Measurements from ENCODE around the gene CLCA1. TPM values are rescaled to one million over a fixed set of nuclear protein-coding genes. Genes with fewer than 3 reads are reported as not detected.

CLCA1 gene
- total RNA-seq, 4 donors from 2014 or later = not detected

DNA sequence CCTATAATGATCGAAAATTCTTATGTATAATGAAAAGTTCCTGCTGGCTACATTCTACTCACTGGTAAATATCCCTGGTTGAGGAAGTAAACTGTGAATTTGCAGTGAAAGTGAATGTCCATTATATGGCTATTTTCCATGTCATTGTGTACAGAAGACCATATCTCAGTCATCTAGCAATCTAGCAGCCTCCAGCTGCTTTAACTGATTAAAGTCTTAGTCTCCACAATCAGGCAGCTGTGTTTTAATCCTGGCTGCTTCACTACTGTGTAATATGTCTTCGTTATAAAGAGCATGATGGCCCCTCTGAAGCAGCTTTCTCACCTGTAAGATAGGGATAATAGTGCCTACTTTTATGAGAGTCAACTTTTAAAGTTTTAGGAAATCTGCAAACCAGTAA lies 33.4 kb upstream of the CLCA1 start:
- H3K4me1 ChIP-seq = peaks cover 0 to 13% (median 4%) of the 10 kb centered on the region in 3 donors
- intact Hi-C loops (cut with DNase I) = no loop called here
- H3K27ac ChIP-seq = no peak overlapping the region
- no peaks in the 10 kb centered on the region for H3K9me3 ChIP-seq
- WGBS, 2 donors = 39 to 60% methylated on average over 2 of the region's 2 CpGs
- DNase-seq = no peak
- H3K27me3 ChIP-seq = no peaks in the 10 kb centered on the region
- peaks cover 0 to 80% (median 4%) of the 10 kb centered on the region in 3 donors for H3K36me3 ChIP-seq
- no peak overlapping the region for H3K4me3 ChIP-seq
- TF ChIP-seq, protein P1, sequence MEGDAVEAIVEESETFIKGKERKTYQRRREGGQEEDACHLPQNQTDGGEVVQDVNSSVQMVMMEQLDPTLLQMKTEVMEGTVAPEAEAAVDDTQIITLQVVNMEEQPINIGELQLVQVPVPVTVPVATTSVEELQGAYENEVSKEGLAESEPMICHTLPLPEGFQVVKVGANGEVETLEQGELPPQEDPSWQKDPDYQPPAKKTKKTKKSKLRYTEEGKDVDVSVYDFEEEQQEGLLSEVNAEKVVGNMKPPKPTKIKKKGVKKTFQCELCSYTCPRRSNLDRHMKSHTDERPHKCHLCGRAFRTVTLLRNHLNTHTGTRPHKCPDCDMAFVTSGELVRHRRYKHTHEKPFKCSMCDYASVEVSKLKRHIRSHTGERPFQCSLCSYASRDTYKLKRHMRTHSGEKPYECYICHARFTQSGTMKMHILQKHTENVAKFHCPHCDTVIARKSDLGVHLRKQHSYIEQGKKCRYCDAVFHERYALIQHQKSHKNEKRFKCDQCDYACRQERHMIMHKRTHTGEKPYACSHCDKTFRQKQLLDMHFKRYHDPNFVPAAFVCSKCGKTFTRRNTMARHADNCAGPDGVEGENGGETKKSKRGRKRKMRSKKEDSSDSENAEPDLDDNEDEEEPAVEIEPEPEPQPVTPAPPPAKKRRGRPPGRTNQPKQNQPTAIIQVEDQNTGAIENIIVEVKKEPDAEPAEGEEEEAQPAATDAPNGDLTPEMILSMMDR (IDR thresholded peaks at IDR 0.05) = no peak
- TF ChIP-seq POLR2A (IDR thresholded peaks at IDR 0.05) = no peak

DNA sequence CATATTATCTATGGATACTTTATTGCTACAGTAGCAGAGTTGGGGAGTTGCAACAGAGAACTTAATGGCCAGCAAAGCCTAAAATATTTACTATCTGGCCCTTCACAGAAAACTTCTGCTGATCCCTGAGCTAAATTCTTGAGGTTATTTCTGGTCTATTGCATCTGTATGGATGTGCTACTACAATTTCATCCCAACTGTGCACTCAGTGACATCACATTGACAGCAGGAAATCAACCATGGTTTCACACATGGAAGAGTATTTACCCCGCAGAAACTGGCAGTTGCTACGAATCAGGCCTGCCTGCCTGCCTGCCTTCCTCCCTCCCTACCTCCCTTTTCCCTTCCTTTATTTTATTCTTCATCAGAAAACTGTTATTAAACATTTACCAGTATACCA lies 32.7 kb upstream of the CLCA1 start:
- Histone ChIP-seq H3K27me3 (no peaks in the 10 kb centered on the region), H3K4me3 (no peak overlapping the region), H3K4me1 (peaks cover 0 to 6% (median 0%) of the 10 kb centered on the region in 3 donors), H3K36me3 (peaks cover 0 to 85% (median 4%) of the 10 kb centered on the region in 3 donors), H3K9me3 (no peaks in the 10 kb centered on the region), H3K27ac (no peak overlapping the region)
- 59 to 78% methylated on average over 2 of the region's 2 CpGs for WGBS, 2 donors
- TF ChIP-seq POLR2A (IDR thresholded peaks at IDR 0.05) = no peak
- TF ChIP-seq, protein P1 (IDR thresholded peaks at IDR 0.05) = no peak
- intact Hi-C loops (cut with DNase I) = no loop called here
- no peak for DNase-seq

DNA sequence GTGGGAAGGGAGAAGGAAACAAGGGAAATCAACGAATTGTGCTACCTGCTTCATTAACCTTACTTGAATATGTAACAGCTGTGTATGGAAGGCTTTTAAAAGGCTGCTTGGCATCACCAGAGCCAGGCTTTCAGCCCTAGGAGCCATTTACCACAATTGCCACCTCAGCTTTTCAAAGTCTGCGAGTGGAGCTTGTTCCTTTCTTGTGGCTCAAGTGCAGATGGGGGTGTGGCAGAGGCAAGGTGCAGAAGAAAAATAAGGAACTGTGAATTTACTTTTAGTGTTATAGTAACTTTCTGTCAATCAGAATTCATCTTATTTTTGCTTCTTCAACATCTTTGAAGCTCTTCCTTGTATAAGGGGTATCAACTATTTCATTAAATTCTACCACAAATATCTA lies 27.1 kb upstream of the CLCA1 start:
- peaks cover 0 to 97% (median 4%) of the 10 kb centered on the region in 3 donors for H3K36me3 ChIP-seq
- no peak for TF ChIP-seq POLR2A (IDR thresholded peaks at IDR 0.05)
- TF ChIP-seq, protein P1 (IDR thresholded peaks at IDR 0.05) = no peak
- no peaks in the 10 kb centered on the region for H3K9me3 ChIP-seq
- H3K4me3 ChIP-seq = no peak overlapping the region
- H3K27ac ChIP-seq = no peak overlapping the region
- intact Hi-C loops (cut with DNase I) = no loop called here
- no peak for DNase-seq
- 65 to 71% methylated on average over 2 of the region's 2 CpGs for WGBS, 2 donors
- H3K4me1 ChIP-seq = no peaks in the 10 kb centered on the region
- H3K27me3 ChIP-seq = no peaks in the 10 kb centered on the region

DNA sequence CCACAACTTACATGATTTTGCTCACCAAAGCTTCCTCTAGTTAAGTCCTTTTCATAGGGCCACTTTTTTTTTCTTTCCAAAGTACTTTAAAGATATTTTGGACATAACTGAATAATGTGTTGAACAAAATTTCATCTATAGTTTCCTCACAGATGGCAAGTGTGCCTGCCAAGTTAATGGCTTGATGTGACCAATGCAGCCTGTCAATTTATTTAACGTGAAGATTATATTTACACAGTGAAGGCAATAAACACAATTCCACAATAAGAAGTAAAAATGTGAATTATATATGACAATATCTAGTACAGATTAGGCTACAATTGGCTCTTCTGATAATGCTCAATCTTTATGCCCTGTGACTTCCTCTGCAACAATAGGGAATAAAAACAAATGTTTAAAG lies 26.7 kb upstream of the CLCA1 start:
- H3K27me3 ChIP-seq = no peaks in the 10 kb centered on the region
- no peak for TF ChIP-seq POLR2A (IDR thresholded peaks at IDR 0.05)
- TF ChIP-seq, protein P1 (IDR thresholded peaks at IDR 0.05) = no peak
- H3K9me3 ChIP-seq = no peaks in the 10 kb centered on the region
- intact Hi-C loops (cut with DNase I) = no loop called here
- H3K36me3 ChIP-seq = peaks cover 0 to 97% (median 4%) of the 10 kb centered on the region in 3 donors
- 68 to 71% methylated on average over 1 of the region's 1 CpG for WGBS, 2 donors
- H3K4me3 ChIP-seq = no peak overlapping the region
- H3K27ac ChIP-seq = no peak overlapping the region
- no peaks in the 10 kb centered on the region for H3K4me1 ChIP-seq
- DNase-seq = no peak

DNA sequence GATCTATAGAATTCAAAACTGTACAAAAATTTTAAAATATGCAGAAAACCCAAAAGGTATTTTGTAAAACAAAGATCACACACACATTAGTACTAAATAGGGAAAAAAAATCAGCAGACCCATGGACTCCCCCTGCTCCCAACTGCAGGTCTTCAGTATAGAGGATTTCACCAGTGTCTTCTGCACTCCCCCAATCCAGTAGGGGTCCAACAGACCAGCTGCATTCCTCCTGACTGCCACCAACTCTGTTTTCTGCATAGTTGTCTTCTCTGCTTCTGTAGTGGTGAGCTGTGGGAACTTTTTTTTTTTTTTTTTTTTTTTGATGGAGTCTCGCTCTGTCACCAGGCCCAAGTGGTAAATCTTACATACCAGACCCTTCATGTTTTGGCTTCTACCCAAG lies 22.8 kb upstream of the CLCA1 start:
- Histone ChIP-seq H3K9me3 (no peaks in the 10 kb centered on the region), H3K4me3 (no peak overlapping the region), H3K27me3 (no peaks in the 10 kb centered on the region), H3K27ac (no peak overlapping the region), H3K4me1 (no peaks in the 10 kb centered on the region), H3K36me3 (peaks cover 0 to 99% (median 0%) of the 10 kb centered on the region in 3 donors)
- TF ChIP-seq, protein P1 (IDR thresholded peaks at IDR 0.05) = no peak
- TF ChIP-seq POLR2A (IDR thresholded peaks at IDR 0.05) = no peak
- DNase-seq = no peak
- 90 to 100% methylated on average over 1 of the region's 1 CpG for WGBS, 2 donors
- intact Hi-C loops (cut with DNase I) = no loop called here

Measured in esophagus squamous epithelium (tissue), 5 donors.